ENCODE data around the gene CENPT. TPM values are rescaled to one million over a fixed set of nuclear protein-coding genes. Genes with fewer than 3 reads are reported as not detected.

The CENPT gene
- total and polyA plus RNA-seq, 2 of the 13 experiments (the other 11 are each of a cell fraction or from before 2014, with no cell fraction given): 40.9 to 43.3 TPM

DNA sequence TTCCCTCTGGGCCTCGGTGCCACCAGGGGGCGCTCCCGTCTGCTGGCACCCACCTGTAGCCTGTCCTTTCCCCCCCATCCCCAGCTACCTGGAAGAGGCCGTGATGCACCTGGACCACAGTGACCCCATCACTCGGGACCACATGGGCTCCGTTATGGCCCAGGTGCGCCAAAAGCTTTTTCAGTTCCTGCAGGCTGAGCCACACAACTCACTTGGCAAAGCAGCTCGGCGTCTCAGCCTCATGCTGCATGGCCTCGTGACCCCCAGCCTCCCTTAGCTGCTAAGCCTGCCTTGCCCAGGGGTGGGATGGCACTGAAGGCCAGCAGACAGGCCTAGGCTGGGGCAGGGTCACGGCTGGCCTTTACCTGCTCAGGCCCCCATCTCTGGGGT lies 36.4 kb upstream of the CENPT start (continued):
- TF ChIP-seq GPN1 (CRISPR knock-in tag; IDR thresholded peaks at IDR 0.05; ENCODE audit: borderline replicate concordance): no peak
- TF ChIP-seq, protein P1, sequence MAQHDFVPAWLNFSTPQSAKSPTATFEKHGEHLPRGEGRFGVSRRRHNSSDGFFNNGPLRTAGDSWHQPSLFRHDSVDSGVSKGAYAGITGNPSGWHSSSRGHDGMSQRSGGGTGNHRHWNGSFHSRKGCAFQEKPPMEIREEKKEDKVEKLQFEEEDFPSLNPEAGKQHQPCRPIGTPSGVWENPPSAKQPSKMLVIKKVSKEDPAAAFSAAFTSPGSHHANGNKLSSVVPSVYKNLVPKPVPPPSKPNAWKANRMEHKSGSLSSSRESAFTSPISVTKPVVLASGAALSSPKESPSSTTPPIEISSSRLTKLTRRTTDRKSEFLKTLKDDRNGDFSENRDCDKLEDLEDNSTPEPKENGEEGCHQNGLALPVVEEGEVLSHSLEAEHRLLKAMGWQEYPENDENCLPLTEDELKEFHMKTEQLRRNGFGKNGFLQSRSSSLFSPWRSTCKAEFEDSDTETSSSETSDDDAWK (CRISPR knock-in tag; IDR thresholded peaks at IDR 0.05): no peak
- TF ChIP-seq, protein P2, sequence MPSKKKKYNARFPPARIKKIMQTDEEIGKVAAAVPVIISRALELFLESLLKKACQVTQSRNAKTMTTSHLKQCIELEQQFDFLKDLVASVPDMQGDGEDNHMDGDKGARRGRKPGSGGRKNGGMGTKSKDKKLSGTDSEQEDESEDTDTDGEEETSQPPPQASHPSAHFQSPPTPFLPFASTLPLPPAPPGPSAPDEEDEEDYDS (CRISPR knock-in tag; IDR thresholded peaks at IDR 0.05): 0 out of 2 replicates have a peak, but pooled peaks have one; percentile 20
- TF ChIP-seq, protein P3, sequence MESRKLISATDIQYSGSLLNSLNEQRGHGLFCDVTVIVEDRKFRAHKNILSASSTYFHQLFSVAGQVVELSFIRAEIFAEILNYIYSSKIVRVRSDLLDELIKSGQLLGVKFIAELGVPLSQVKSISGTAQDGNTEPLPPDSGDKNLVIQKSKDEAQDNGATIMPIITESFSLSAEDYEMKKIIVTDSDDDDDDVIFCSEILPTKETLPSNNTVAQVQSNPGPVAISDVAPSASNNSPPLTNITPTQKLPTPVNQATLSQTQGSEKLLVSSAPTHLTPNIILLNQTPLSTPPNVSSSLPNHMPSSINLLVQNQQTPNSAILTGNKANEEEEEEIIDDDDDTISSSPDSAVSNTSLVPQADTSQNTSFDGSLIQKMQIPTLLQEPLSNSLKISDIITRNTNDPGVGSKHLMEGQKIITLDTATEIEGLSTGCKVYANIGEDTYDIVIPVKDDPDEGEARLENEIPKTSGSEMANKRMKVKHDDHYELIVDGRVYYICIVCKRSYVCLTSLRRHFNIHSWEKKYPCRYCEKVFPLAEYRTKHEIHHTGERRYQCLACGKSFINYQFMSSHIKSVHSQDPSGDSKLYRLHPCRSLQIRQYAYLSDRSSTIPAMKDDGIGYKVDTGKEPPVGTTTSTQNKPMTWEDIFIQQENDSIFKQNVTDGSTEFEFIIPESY (CRISPR knock-in tag; IDR thresholded peaks at IDR 0.05): peak; percentile 45; the same call in 1 of the 2 replicates
- TF ChIP-seq ZNF720 (CRISPR knock-in tag; IDR thresholded peaks at IDR 0.05): no peak
- TF ChIP-seq, protein P4, sequence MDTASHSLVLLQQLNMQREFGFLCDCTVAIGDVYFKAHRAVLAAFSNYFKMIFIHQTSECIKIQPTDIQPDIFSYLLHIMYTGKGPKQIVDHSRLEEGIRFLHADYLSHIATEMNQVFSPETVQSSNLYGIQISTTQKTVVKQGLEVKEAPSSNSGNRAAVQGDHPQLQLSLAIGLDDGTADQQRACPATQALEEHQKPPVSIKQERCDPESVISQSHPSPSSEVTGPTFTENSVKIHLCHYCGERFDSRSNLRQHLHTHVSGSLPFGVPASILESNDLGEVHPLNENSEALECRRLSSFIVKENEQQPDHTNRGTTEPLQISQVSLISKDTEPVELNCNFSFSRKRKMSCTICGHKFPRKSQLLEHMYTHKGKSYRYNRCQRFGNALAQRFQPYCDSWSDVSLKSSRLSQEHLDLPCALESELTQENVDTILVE (CRISPR knock-in tag; IDR thresholded peaks at IDR 0.05): peak; percentile 27; the same call in 1 of the 2 replicates
- 0 out of 2 replicates have a peak, but pooled peaks have one; percentile 31 for TF ChIP-seq IRX3 (CRISPR knock-in tag; IDR thresholded peaks at IDR 0.05; ENCODE audit: borderline replicate concordance, low read depth)
- peak; percentile 2 for TF ChIP-seq JARID2 (CRISPR knock-in tag; IDR thresholded peaks at IDR 0.05; ENCODE audit: insufficient replicate concordance)
- TF ChIP-seq ZSCAN21 (CRISPR knock-in tag; IDR thresholded peaks at IDR 0.05; ENCODE audit: borderline replicate concordance): no peak
- TF ChIP-seq ZNF274 (CRISPR knock-in tag; IDR thresholded peaks at IDR 0.05): no peak
- TF ChIP-seq SATB2 (CRISPR knock-in tag; IDR thresholded peaks at IDR 0.05): no peak
- TF ChIP-seq, protein P5, sequence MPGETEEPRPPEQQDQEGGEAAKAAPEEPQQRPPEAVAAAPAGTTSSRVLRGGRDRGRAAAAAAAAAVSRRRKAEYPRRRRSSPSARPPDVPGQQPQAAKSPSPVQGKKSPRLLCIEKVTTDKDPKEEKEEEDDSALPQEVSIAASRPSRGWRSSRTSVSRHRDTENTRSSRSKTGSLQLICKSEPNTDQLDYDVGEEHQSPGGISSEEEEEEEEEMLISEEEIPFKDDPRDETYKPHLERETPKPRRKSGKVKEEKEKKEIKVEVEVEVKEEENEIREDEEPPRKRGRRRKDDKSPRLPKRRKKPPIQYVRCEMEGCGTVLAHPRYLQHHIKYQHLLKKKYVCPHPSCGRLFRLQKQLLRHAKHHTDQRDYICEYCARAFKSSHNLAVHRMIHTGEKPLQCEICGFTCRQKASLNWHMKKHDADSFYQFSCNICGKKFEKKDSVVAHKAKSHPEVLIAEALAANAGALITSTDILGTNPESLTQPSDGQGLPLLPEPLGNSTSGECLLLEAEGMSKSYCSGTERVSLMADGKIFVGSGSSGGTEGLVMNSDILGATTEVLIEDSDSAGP (CRISPR knock-in tag; IDR thresholded peaks at IDR 0.05; ENCODE audit: borderline replicate concordance): 0 out of 2 replicates have a peak, but pooled peaks have one; percentile 23
- no peak for TF ChIP-seq KLF9 (CRISPR knock-in tag; IDR thresholded peaks at IDR 0.05; ENCODE audit: low read depth)
- no peak for TF ChIP-seq NR2F6 (IDR thresholded peaks at IDR 0.05)
- TF ChIP-seq NR2F6 (CRISPR knock-in tag; IDR thresholded peaks at IDR 0.05): no peak
- TF ChIP-seq, protein P6, sequence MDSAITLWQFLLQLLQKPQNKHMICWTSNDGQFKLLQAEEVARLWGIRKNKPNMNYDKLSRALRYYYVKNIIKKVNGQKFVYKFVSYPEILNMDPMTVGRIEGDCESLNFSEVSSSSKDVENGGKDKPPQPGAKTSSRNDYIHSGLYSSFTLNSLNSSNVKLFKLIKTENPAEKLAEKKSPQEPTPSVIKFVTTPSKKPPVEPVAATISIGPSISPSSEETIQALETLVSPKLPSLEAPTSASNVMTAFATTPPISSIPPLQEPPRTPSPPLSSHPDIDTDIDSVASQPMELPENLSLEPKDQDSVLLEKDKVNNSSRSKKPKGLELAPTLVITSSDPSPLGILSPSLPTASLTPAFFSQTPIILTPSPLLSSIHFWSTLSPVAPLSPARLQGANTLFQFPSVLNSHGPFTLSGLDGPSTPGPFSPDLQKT (CRISPR knock-in tag; IDR thresholded peaks at IDR 0.05; ENCODE audit: borderline replicate concordance): no peak
- 0 out of 2 replicates have a peak, but pooled peaks have one; percentile 7 for TF ChIP-seq CEBPG (CRISPR knock-in tag; IDR thresholded peaks at IDR 0.05)
- TF ChIP-seq POLR2AphosphoS2 (IDR thresholded peaks at IDR 0.05; ENCODE audit: low read depth, low read length): no peak
- peak; percentile 61; the same call in 1 of the 2 replicates for TF ChIP-seq NFKB2 (CRISPR knock-in tag; IDR thresholded peaks at IDR 0.05; ENCODE audit: borderline replicate concordance)
- 0 out of 2 replicates have a peak, but pooled peaks have one; percentile 39 for TF ChIP-seq CBFB (CRISPR knock-in tag; IDR thresholded peaks at IDR 0.05)
- TF ChIP-seq, protein P7, sequence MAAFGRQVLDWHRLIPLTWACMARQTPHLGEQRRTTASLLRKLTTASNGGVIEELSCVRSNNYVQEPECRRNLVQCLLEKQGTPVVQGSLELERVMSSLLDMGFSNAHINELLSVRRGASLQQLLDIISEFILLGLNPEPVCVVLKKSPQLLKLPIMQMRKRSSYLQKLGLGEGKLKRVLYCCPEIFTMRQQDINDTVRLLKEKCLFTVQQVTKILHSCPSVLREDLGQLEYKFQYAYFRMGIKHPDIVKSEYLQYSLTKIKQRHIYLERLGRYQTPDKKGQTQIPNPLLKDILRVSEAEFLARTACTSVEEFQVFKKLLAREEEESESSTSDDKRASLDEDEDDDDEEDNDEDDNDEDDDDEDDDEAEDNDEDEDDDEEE (CRISPR knock-in tag; IDR thresholded peaks at IDR 0.05): peak; percentile 46; the same call in 1 of the 2 replicates
- no peak for TF ChIP-seq ZNF230 (CRISPR knock-in tag; IDR thresholded peaks at IDR 0.05)
